ENCODE results near the gene ZDBF2. TPM values are rescaled to one million over a fixed set of nuclear protein-coding genes. Genes with fewer than 3 reads are reported as not detected.
"Not testable (repeated sequence)": the region's sequence is repeated elsewhere in the genome, so short reads cannot be mapped to it uniquely, and the experiment has no call there.

Gene ZDBF2
- total RNA-seq, 1 donor from 2014 or later: 27.1 TPM

DNA sequence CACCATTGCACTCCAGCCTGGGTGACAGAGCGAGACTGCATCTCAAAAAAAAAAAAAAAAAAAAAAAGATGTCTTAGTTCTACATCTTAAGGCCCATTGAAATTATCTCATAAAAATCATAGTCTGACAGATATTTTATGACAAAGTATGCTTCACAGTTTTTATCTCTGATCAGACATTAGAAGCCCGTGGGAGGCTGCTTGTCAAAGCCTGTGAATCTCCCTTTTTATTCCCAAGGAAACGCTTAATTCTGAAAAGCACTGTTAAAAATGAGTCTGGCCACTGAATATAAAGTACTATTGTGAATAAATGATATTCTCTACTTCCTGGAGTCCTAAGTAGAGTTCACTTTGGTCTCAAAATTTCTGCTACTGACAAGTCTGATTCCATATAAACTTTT is 71.1 kb downstream of the ZDBF2 start:
- peaks cover 15% of the 10 kb centered on the region for H3K9me3 Mint-ChIP-seq
- peaks cover 5% of the 10 kb centered on the region for H3K36me3 Mint-ChIP-seq (ENCODE audit: low read depth)
- H3K4me3 Mint-ChIP-seq: no peak overlapping the region
- no peak overlapping the region for H3K27ac Mint-ChIP-seq (ENCODE audit: unreplicated experiment)
- H3K27me3 Mint-ChIP-seq (ENCODE audit: low read depth): no peaks in the 10 kb centered on the region
- H3K4me1 Mint-ChIP-seq: no peaks in the 10 kb centered on the region
- DNase-seq (ENCODE audit: low read depth, low spot score): no peak
- TF ChIP-seq, protein P1, sequence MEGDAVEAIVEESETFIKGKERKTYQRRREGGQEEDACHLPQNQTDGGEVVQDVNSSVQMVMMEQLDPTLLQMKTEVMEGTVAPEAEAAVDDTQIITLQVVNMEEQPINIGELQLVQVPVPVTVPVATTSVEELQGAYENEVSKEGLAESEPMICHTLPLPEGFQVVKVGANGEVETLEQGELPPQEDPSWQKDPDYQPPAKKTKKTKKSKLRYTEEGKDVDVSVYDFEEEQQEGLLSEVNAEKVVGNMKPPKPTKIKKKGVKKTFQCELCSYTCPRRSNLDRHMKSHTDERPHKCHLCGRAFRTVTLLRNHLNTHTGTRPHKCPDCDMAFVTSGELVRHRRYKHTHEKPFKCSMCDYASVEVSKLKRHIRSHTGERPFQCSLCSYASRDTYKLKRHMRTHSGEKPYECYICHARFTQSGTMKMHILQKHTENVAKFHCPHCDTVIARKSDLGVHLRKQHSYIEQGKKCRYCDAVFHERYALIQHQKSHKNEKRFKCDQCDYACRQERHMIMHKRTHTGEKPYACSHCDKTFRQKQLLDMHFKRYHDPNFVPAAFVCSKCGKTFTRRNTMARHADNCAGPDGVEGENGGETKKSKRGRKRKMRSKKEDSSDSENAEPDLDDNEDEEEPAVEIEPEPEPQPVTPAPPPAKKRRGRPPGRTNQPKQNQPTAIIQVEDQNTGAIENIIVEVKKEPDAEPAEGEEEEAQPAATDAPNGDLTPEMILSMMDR (conservative IDR thresholded peaks at IDR 0.05): no peak

DNA sequence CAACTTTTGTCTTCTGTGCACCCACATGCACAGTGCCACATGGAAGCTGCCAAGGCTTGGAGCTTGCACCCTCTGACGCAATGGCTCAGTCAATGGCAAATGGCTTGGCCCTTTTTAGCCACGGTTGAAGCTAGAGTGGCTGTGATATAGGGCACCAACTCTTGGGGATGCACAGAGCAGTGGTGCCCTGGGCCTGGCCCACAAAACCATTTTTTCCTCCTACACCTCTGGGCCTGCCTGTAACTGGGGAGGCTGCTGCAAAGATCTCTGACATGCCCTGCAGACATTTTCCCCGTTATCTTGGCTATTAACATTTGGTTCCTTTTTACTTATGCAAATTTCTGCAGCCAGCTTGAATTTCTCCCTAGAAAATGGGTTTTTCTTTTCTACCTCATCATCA is 74.9 kb downstream of the ZDBF2 start:
- Mint-ChIP-seq H3K27ac (ENCODE audit: unreplicated experiment) (no peak overlapping the region), H3K4me3 (no peak overlapping the region), H3K4me1 (no peaks in the 10 kb centered on the region), H3K27me3 (ENCODE audit: low read depth) (no peaks in the 10 kb centered on the region), H3K36me3 (ENCODE audit: low read depth) (peaks cover 5% of the 10 kb centered on the region), H3K9me3 (peaks cover 10% of the 10 kb centered on the region)
- TF ChIP-seq, protein P1 (conservative IDR thresholded peaks at IDR 0.05): no peak
- DNase-seq (ENCODE audit: low read depth, low spot score): no peak

DNA sequence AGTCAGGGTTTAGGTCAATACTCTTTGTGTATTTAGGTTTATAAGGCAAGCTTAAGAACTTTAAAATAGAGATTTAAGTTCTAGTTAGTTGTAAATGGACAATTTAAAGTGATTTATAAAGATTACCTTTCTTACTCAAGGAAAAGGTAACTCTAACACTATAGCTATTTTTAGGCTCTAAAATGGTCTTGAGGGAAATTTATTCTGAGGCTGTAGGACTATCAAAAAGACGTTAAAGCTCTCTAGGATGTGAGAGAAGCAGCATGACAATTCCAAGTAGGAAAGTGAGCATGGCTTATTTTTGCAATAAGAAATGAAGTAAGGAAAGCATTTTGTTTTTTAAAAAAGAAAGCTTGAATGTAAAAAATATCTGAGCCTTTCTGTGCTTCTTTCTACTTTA is 78.1 kb downstream of the ZDBF2 start:
- Mint-ChIP-seq H3K4me1 (no peaks in the 10 kb centered on the region), H3K27ac (ENCODE audit: unreplicated experiment) (no peak overlapping the region), H3K27me3 (ENCODE audit: low read depth) (no peaks in the 10 kb centered on the region), H3K9me3 (peaks cover 10% of the 10 kb centered on the region), H3K36me3 (ENCODE audit: low read depth) (peaks cover 5% of the 10 kb centered on the region), H3K4me3 (no peak overlapping the region)
- no peak for DNase-seq (ENCODE audit: low read depth, low spot score)
- TF ChIP-seq, protein P1 (conservative IDR thresholded peaks at IDR 0.05): no peak

DNA sequence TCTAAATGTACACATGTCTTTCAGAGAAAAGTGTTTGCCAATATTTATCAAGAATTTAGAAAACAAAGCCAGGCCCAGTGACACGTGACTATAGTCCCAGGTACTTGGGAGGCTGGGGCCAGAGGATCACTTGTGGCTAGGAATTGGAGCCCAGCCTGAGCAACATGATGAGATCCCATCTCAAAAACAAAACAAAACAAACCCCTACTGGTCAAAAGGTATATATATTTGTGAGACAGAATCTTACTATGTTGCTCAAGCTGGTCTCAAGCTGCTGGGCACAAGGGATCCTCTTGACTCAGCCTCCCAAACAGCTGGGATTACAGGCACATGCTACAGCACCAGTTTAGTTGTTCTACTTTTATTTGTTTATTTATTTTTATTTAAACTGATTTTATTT is 79.2 kb downstream of the ZDBF2 start:
- no peaks in the 10 kb centered on the region for H3K27me3 Mint-ChIP-seq (ENCODE audit: low read depth)
- peaks cover 12% of the 10 kb centered on the region for H3K36me3 Mint-ChIP-seq (ENCODE audit: low read depth)
- no peak overlapping the region for H3K4me3 Mint-ChIP-seq
- DNase-seq (ENCODE audit: low read depth, low spot score): no peak
- TF ChIP-seq, protein P1 (conservative IDR thresholded peaks at IDR 0.05): peak; percentile 27
- no peak overlapping the region for H3K27ac Mint-ChIP-seq (ENCODE audit: unreplicated experiment)
- peaks cover 19% of the 10 kb centered on the region for H3K9me3 Mint-ChIP-seq
- no peaks in the 10 kb centered on the region for H3K4me1 Mint-ChIP-seq

DNA sequence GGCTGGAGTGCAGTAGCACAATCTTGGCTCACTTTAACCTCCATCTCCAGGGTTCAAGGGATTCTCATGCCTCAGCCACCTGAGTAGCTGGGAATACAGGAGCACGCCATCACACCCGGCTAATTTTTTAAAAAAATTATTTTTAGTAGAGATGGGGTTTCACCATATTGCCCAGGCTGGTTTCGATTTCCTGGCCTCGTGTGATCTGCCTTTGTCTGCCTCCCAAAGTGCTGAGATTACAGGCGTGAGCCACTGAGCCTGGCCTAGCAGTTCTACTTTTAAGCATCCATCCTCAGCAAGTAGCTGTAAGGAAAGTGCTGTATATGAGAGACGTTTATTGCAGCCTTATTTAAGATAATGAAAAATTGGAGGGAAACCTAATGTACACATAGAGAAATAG is 79.7 kb downstream of the ZDBF2 start:
- Mint-ChIP-seq H3K27ac (ENCODE audit: unreplicated experiment) (no peak overlapping the region), H3K9me3 (peaks cover 23% of the 10 kb centered on the region), H3K4me3 (no peak overlapping the region), H3K27me3 (ENCODE audit: low read depth) (no peaks in the 10 kb centered on the region), H3K36me3 (ENCODE audit: low read depth) (peaks cover 12% of the 10 kb centered on the region), H3K4me1 (no peaks in the 10 kb centered on the region)
- TF ChIP-seq, protein P1 (conservative IDR thresholded peaks at IDR 0.05): no peak
- DNase-seq (ENCODE audit: low read depth, low spot score): no peak

DNA sequence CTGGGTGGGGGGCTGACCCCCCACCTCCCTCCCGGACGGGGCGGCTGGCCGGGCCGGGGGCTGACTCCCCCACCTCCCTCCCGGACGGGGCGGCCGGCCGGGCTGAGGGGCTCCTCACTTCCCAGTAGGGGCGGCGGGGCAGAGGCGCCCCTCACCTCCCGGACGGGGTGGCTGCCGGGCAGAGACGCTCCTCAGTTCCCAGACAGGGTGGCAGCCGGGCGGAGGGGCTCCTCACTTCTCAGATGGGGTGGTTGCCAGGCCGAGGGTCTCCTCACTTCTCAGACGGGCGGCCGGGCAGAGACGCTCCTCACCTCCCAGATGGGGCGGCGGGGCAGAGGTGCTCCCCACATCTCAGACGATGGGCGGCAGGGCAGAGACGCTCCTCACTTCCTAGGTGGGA is 82.4 kb downstream of the ZDBF2 start:
- H3K9me3 Mint-ChIP-seq: peaks cover 13% of the 10 kb centered on the region
- not testable (repeated sequence) for H3K4me1 Mint-ChIP-seq; H3K27me3 Mint-ChIP-seq (ENCODE audit: low read depth); H3K4me3 Mint-ChIP-seq; DNase-seq (ENCODE audit: low read depth, low spot score); H3K27ac Mint-ChIP-seq (ENCODE audit: unreplicated experiment); H3K36me3 Mint-ChIP-seq (ENCODE audit: low read depth)

DNA sequence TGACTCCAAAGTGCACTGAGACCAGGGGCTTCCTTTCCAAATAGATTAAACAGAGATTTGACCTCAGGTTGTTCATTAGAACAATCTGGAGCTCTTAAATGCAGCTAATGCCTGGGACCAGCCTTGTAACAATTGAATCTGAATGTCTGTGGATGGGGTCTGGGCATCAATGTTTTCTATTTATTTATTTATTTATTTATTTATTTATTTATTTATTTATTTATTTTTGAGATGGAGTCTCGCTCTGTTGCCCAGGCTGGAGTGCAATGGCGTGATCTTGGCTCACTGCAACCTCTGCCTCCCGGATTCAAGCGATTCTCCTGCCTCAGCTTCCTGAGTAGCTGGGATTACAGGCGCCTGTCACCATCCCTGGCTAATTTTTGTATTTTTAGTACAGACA is 86.4 kb downstream of the ZDBF2 start:
- not testable (repeated sequence) for H3K4me1 Mint-ChIP-seq; H3K27me3 Mint-ChIP-seq (ENCODE audit: low read depth); H3K27ac Mint-ChIP-seq (ENCODE audit: unreplicated experiment); H3K4me3 Mint-ChIP-seq; H3K36me3 Mint-ChIP-seq (ENCODE audit: low read depth); DNase-seq (ENCODE audit: low read depth, low spot score)
- H3K9me3 Mint-ChIP-seq: peaks cover 13% of the 10 kb centered on the region
